ENCODE data around the gene ANKFN1.

Gene ANKFN1

GRCh38 chr17:56447171-56447570, 293.9 kb downstream of the ANKFN1 start:
- no peak for DNase-seq

DNA sequence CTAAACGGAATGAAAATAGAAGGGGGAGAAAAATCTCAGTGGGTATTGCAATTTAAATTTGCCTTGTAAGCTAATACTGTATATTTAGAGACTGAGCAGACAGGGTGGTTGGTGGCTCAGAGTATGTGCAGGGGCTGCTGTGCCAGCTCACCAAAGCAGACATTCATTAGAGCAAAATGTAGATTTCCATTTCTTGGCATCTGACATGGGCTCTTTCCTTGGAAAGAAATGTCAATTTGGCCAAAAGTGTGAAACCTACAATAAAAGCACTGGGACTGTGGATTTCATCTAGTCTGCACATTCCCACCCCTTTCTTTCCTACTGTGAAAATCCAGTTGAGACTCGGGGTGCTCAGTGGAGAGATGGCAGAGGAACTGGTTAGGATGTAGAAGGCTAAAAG, 295.1 kb downstream of the ANKFN1 start:
- DNase-seq = no peak

DNA sequence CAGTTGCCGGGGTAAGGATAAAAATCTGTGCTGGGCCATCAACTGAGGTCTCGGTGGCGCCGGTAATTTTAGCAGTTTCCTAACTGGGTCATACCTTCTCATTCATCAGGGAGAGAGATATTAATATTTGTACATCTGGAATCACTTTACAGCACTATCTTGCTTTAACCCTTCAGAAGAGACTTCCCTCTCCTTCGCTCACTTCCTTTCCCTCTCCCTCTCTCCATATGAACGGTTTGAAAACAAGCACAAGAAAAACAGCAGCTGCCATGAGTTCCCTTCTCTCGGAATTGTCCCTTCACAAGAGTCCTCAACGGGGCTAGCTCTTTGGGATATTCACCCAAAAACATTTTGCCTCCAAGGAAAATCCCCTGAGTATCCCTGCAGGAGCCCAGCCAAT, 295.9 kb downstream of the ANKFN1 start:
- DNase-seq = no peak

GRCh38 chr17:56451629-56452028, 298.4 kb downstream of the ANKFN1 start:
- DNase-seq = no peak

GRCh38 chr17:56452461-56452860, 299.2 kb downstream of the ANKFN1 start:
- no peak for DNase-seq

DNA sequence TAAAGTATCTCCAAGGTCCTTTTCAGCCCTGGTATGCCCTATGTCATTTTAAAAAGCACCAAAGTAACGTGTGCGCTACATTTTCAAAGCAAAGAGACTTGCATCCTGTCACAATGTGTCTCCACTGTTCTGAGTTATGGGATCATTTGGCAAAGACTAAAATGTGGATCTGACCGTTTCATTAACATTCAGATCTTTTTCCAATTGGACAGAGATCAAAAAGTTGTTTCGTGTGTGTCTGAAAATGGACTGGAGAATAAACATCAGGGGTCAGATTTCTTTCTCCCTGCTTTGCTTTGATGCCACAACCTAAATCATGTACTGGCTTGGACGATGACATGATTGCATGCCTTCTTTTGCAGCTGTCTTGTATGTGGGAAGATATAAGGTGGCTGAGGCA, 304.2 kb downstream of the ANKFN1 start:
- DNase-seq = no peak

DNA sequence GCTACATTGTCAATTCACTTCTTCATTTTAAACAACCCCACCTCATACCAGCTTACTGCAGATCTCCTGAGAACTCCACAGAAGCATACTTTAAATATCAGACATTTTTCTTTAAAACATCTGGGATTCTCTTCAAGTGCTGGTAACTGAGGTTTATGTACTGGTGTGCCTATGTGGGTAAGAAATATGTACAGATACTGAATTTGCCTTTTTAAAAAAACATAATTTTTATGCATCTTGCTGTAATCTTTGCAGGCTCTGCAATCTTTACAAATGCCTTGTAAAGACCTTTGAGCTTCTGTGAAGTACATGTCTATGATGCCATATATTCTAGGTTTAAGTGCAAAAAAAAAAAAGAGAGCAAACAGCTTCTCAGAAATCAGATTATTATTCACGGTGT, 312.6 kb downstream of the ANKFN1 start:
- no peak for DNase-seq

DNA sequence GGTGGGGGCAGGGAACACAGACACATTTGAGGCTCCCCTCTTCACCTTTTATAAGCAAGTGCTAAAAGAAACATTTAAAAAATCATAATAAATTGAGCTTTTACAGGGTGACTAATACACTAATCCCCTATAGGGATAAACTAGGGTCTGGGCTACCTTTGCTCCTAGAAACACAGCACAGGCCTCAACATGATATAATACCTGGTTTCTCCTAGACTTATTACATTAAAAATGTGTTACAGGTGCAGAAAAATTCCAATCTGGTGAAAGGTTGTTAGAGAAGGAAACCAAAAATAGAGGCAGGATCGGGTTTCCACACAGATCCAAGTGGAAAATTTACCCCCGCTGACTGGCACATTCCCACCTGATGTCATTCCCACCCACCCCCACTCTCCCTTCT, 315.6 kb downstream of the ANKFN1 start:
- no peak for DNase-seq

DNA sequence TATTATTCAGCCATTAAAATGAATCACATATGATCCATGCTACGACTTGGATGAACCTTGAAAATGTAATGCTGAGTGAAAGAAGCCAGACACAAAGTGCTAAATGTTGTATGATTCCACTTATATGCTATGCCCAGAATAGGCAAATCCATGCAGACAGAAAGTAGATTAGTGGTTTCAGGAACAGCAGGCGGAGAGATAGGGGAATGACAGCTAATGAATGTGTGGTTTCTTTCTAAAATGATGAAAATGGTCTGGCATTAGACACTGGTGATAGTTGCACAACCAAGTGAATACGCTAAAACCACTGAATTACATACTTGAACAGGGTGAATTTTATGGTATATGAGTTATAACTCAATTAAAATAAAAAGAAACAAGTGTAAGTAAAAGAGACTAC, 318.4 kb downstream of the ANKFN1 start:
- DNase-seq = no peak

DNA sequence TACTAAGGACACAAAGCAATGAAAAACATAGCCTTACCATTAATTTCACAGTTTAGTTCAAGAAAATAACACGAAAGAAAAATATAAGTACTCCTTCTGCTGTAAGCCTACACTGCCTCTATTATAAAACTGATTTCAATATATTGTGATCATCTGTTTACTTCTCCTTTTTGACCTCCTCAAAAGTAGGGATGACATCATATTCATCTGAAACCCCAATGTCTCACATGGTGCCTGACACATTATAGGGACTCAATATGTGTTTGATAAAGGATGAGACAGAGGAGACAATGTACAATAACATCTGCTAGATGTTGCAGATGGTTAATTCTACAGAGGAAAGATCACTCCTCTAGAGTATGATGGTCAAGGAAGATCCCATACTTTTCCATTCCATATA, 321.8 kb downstream of the ANKFN1 start:
- no peak for DNase-seq

DNA sequence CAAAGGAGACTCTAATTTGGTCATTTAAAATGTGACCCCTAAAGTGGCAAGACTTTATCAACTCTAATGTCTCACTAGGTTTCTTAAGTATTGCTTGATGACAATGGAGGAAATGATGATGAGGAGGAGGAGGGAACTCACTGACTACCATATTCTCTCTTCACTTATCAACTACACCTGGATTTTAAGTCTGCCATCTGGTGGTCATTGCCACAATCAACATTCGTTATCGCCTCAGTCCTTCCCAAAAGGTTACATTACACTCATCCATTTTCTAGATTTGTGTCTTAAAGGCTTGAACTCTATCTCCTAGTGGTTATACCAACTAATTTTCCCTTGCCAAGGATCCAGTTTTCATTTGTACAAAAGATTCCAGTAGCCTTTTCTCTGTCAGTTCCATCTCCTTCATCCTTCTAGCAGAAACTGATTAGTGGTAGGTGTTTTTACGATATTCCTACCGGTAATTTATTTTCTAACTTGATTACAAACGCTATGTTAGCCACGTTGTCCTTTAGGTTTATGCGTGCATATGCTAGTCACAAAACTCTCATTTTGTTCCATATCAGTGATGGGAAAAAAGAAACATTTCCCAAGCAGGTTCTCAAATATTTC, 325.7 kb downstream of the ANKFN1 start:
- peak; percentile 26 for DNase-seq

DNA sequence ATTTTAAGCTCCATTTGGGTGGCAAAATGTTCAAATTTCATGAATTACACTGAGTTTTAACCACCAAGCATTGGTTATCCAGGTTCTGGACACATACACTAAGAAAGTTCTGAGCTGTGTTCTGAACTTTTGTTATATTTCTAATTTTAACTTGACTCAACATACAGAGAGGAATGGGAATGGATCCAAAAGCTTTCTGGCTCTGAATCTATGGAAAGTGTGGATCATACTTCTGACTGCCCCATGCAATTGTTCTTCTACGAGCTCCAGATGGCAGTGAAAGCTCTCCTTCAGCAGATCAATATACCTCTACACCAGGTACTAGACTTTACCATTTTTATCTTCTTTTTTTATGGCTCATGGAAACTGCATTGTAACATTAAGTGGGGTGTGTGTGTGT, 327.2 kb downstream of the ANKFN1 start:
- DNase-seq = no peak

- peak; percentile 58 for DNase-seq
Measured at GRCh38 chr17:56481659-56482058, 328.4 kb downstream of the ANKFN1 start.

DNA sequence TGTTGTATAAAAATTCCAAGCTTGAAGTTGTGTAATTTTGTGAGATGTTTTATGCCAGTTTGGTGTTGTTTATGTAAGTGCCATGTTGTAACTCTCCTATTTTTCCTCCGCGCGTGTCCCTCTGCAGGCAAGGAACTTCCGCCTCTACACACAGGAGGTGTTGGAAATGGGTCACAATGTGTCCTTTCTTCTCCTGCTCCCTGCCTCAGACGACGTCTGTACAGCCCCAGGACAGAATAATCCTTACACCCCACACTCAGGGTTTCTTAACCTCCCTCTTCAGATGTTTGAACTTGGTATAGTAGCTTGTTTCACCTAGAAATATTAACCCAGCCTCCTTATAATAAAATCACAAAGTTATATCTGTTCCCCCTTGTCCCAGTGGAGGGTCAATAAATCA, 329.0 kb downstream of the ANKFN1 start:
- no peak for DNase-seq

GRCh38 chr17:56486732-56487131, 333.5 kb downstream of the ANKFN1 start:
- no peak for DNase-seq

- DNase-seq = no peak
Measured at GRCh38 chr17:56488800-56489199, 335.5 kb downstream of the ANKFN1 start.

DNA sequence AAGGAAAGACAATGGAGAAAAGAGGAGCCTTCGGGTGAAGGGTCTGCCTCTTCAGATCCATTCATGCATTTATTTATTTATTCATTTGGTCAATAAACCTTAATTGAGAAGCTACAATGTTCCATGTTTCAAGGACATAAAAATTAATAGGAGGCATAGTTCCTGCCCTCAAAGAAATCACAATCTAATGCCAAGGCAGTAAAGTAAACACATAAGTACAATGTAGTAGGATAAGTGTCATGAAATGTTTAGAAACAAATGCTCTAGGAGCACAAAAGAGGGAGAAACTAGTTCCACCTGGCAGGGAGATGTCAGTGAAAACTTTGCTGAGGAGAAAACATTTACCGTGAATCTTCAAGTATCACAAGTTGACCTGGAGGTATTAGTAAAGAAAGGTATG, 336.7 kb downstream of the ANKFN1 start:
- peak; percentile 84 for DNase-seq

- DNase-seq = no peak
Measured at GRCh38 chr17:56495556-56495955, 342.3 kb downstream of the ANKFN1 start.

GRCh38 chr17:56497132-56497531, 343.9 kb downstream of the ANKFN1 start:
- DNase-seq = no peak

DNA sequence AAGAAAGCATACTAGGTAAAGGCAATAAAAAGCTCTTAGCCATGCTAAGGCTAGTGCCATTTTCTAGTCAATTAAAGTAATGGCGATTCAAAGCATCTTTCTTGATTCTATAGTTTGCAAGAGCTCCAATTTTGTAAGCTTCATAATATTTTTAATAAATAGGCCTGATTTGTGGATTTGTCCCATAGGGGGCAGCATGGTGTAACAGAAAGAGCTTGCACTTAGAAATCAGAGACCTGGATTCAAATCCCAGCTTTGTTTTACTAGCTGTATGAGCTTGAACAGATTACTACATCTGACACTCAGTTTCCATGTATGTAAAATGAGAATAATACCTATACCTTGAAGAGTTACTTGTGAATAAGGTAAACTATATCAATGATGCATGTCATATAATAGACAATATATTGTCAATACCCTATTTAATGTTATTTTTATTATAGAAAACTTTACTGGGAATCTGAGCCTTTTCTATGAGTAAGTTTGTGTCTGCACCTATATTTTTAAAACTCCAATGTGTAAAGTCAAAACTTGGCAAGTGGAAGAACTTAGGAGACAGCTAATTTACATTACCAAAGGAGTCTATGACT, 346.6 kb downstream of the ANKFN1 start:
- no peak for DNase-seq

DNA sequence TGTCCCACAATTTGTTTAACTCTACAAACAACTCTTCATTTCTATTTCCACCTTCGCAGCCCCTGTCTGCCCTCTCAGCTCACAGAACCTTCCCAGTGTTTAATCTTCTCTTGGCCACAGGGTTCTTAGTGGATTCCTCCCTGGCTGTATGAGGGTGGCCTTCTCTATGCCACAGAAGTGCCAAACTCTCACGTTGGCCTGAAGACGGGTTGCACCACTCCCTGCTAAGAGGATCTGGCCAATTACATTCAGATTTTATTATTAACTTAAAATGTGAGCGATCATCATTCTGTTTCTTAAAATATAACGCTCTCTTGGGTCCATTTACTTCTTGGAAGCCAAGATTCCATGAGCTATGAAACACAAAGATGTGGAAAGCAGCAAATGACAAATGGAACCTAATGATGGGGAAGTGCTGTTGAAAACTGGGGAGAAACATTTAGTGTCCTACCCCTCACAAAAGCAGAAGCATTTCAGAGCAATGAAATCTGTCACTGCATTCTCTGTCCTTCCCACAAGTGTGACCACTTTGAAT, 348.9 kb downstream of the ANKFN1 start:
- no peak for DNase-seq

DNA sequence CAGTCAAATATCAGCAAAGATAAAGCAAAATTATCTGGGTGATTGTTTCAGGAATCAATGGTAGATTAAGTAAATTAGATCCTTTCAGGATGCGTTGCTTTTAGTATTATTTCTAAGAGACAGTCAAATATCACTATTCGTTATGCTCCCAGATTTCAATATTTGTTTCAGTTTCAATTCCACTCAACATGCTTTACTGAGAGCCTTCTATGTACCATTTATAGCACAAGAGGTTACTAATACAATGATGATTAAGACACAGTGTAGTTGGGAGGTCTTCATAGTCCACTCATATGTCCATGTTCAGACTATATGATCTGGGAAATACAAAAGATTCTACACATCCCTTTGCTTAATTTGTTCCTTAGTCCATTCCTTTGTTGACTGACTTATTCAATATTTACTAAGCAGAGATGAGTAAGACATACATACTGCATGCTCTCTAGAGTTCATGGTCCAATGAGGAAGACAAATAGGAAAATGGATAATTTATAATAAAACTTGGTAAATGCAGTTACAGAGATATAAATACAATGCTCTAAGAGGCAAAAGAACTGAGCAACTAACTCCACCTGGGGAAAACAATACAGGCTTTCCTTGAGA, 352.0 kb downstream of the ANKFN1 start:
- no peak for DNase-seq

DNA sequence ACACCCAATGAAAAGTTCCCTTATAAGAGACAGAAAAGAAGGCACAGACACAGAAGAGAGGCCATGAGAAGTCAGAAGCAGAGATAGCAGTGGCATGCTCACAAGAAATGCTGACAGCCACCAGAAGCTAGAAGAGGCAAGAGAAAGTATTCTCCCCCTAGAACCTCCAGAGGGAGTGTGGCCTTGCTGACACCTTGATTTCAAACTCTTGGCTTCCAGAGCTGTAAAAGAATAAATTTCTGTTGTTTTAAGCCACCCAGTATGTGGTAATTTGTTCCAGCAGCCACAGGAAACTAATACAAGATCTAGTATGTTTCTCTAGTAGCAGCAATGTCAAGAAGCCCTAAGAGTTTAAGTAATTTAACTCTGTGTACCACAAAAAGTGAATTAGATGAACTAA, 353.1 kb downstream of the ANKFN1 start:
- DNase-seq = no peak

DNA sequence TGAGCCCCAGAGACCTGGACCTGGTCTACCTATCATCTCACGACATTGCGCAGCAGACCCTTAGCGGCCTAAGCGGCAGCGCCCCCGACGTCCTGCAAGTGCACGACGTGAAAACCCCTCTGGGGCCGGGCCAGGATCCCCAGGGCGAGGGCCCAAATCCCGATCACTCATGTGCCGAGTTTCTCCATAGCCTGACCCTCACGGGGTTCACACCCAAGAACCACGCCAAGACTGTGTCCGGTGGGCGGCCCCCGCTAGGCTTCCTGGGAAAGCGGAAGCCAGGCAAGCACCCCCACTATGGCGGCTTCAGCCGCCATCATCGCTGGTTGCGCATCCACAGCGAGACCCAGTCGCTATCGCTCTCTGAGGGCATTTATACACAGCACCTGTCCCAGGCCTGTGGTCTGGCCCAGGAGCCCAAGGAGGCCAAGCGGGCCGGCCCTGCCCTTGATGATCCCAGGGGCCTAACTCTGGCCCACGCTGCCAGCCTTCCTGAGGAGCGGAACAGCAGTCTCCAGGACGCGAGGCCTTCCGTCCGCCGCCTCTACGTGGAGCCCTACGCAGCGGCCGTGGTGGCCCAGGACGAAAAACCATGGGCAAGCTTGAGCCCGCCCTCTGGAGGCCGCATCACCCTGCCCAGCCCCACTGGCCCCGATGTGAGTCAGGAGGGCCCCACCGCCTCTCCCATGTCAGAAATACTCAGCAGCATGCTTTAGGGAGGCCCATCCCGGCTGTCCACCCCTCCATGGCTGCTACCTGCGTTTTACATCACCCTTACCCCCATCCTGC, 357.5 kb downstream of the ANKFN1 start:
- no peak for DNase-seq
